Thyroid gland (tissue), 4 donors: ENCODE results near the gene CNOT1. TPM values are rescaled to one million over a fixed set of nuclear protein-coding genes. Genes with fewer than 3 reads are reported as not detected.

Source experiments
- DNase-seq, 2 donors: peaks; one replicate each; pipeline ENCODE4 v3.0.0-alpha.2; 2019
- H3K27ac ChIP-seq, 3 donors: fragments of 200-600 bp; sonication (generic); 1 replicate in 2 of 3; 2 replicates in 1 of 3; pipeline ENCODE4 v1.5.1; 2016 to 2019; ENCODE audit warnings: mild to moderate bottlenecking in 1 of 3, moderate library complexity in 1 of 3
- H3K27me3 ChIP-seq: fragments of 200-600 bp; sonication (generic); one replicate; pipeline ENCODE4 v1.5.1; 2019
- H3K36me3 ChIP-seq, 2 donors: fragments of 200-600 bp; sonication (generic); one replicate each; pipeline ENCODE4 v1.5.1; 2016 to 2019
- H3K4me1 ChIP-seq, 2 donors: fragments of 200-600 bp; sonication (generic); one replicate each; pipeline ENCODE4 v1.5.1; 2017 to 2019
- H3K4me3 ChIP-seq, 3 donors: fragments of 200-600 bp; sonication (generic); replicated peaks in 1 of 3; 1 replicate in 2 of 3; 2 replicates in 1 of 3; pipeline ENCODE4 v1.5.1; 2016; ENCODE audit warnings: mild to moderate bottlenecking in 1 of 3
- H3K9me3 ChIP-seq: fragments of 200-600 bp; sonication (generic); one replicate; pipeline ENCODE4 v1.5.1; 2017
- POLR2A ChIP-seq, 2 donors: fragments of 450-650 bp; IDR thresholded peaks; one replicate each; pipeline ENCODE4 v1.6.1; 2017; ENCODE audit warnings: antibody characterized with exemption in 2 of 2, mild to moderate bottlenecking in 2 of 2, moderate library complexity in 1 of 2
- WGBS, 2 donors: methylation state at CpG; one replicate each; pipeline ENCODE4 v1.1.5; 2017; 5-methylcytosine and 5-hydroxymethylcytosine counted together
- intact Hi-C: fragments of 100-400 bp; cut with DNase I; formaldehyde crosslinking; loops from one replicate; pipeline ENCODE4 v1.15.1; 2023
- total RNA-seq, 4 donors: library from RNA; depleted of rRNA; stranded (reverse); fragments of >200 nt; gene quantifications; one replicate each; pipeline ENCODE4 v1.2.3, GENCODE V29; 2016
- TF ChIP-seq, protein P1 (sequence below), 6 experiments: fragments of 200-600 bp in 3 of 6; fragments of 450-650 bp in 3 of 6; sonication (generic) in 3 of 6; IDR thresholded peaks; one replicate each; pipeline ENCODE4 v1.5.1; 2016 to 2019; ENCODE audit warnings: antibody characterized with exemption in 6 of 6, mild to moderate bottlenecking in 2 of 6, inconsistent platforms in 1 of 6, moderate library complexity in 1 of 6

The CNOT1 gene
- total RNA-seq, 4 donors from 2014 or later: 109 to 150 (median 133) TPM

DNA sequence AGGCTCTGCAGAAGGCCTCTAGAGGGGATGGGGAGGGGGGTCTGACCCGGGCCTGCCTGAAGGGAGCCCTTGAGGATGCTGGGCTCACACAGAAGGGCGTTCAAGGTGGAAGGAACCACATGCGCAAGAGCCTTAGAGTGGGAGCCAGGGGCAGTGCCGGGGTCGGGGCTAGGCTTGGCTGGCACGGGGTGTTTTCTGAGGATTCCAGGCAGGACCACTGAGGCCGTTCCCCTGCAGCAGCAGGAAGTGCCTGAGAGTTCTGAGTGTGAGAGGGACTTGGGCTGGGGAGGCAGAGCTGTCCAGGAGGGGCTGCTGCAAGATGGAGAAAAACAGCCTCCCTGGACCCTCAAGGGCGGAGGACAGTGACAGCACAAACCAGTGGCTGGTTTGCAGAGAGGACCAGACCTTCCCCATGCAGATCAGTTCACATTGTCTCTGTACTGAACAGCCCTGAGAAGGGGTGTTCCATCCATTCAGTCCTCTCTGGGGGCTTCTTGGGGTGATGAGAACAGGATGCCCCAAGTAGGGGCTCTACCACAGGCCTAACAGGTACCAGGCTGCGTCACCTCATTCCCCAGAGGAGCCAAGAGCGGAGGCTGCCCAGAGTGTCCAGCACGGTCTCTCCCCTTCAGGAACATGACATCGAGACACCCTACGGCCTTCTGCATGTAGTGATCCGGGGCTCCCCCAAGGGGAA is 126.3 kb downstream of the CNOT1 start:
- TF ChIP-seq POLR2A (IDR thresholded peaks at IDR 0.05): no peak
- TF ChIP-seq, protein P1, sequence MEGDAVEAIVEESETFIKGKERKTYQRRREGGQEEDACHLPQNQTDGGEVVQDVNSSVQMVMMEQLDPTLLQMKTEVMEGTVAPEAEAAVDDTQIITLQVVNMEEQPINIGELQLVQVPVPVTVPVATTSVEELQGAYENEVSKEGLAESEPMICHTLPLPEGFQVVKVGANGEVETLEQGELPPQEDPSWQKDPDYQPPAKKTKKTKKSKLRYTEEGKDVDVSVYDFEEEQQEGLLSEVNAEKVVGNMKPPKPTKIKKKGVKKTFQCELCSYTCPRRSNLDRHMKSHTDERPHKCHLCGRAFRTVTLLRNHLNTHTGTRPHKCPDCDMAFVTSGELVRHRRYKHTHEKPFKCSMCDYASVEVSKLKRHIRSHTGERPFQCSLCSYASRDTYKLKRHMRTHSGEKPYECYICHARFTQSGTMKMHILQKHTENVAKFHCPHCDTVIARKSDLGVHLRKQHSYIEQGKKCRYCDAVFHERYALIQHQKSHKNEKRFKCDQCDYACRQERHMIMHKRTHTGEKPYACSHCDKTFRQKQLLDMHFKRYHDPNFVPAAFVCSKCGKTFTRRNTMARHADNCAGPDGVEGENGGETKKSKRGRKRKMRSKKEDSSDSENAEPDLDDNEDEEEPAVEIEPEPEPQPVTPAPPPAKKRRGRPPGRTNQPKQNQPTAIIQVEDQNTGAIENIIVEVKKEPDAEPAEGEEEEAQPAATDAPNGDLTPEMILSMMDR (IDR thresholded peaks at IDR 0.05): no peak
- Histone ChIP-seq H3K4me3 (no peak overlapping the region), H3K27ac (no peak overlapping the region), H3K36me3 (no peaks in the 10 kb centered on the region), H3K9me3 (no peaks in the 10 kb centered on the region), H3K27me3 (no peaks in the 10 kb centered on the region), H3K4me1 (peaks cover 5 to 13% of the 10 kb centered on the region in 2 donors)
- WGBS, 2 donors: 80 to 89% methylated on average over 13 to 14 of the region's 14 CpGs
- no peak for DNase-seq
- intact Hi-C loops: no loop called here

DNA sequence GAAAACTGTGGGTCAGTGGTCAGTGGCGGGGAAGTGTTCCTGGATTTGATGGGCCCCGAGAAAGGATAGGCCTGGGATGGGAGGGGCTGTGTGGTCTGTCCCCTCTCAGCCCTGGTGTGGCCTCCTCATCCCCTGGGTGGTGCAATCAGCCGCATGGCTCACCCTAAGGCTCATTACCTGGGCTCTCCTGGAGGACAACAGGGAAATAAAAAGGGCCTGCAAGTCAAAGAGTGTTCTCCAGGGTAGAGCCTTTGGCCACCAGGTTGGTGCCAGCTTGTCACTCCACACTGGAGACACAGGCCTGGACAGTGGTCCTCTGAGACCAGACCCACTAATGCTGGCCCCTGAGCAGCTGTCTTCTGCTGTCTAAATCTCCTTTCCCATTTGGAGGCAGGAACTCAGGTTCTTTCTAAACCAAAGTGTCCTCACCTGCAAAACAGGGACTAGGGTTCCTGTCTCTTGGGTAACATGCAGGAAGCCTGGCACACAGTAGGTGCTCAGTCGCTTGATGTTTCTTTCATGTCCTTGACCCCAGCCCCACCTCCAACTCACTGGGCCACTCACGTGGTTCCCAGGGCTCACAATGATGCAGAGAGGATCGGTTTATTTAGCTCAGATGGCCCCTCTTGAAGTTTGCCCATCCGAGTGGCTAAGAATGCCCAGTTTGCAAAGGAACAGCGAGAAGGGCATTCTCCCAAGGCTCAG is 127.3 kb downstream of the CNOT1 start:
- Histone ChIP-seq H3K27me3 (no peaks in the 10 kb centered on the region), H3K9me3 (no peaks in the 10 kb centered on the region), H3K4me3 (no peak overlapping the region), H3K27ac (no peak overlapping the region), H3K4me1 (peaks cover 5 to 13% of the 10 kb centered on the region in 2 donors), H3K36me3 (no peaks in the 10 kb centered on the region)
- WGBS, 2 donors: 64 to 77% methylated on average over 7 to 8 of the region's 8 CpGs
- intact Hi-C loops: no loop called here
- no peak for DNase-seq
- no peak for TF ChIP-seq POLR2A (IDR thresholded peaks at IDR 0.05)
- TF ChIP-seq, protein P1 (IDR thresholded peaks at IDR 0.05): no peak

DNA sequence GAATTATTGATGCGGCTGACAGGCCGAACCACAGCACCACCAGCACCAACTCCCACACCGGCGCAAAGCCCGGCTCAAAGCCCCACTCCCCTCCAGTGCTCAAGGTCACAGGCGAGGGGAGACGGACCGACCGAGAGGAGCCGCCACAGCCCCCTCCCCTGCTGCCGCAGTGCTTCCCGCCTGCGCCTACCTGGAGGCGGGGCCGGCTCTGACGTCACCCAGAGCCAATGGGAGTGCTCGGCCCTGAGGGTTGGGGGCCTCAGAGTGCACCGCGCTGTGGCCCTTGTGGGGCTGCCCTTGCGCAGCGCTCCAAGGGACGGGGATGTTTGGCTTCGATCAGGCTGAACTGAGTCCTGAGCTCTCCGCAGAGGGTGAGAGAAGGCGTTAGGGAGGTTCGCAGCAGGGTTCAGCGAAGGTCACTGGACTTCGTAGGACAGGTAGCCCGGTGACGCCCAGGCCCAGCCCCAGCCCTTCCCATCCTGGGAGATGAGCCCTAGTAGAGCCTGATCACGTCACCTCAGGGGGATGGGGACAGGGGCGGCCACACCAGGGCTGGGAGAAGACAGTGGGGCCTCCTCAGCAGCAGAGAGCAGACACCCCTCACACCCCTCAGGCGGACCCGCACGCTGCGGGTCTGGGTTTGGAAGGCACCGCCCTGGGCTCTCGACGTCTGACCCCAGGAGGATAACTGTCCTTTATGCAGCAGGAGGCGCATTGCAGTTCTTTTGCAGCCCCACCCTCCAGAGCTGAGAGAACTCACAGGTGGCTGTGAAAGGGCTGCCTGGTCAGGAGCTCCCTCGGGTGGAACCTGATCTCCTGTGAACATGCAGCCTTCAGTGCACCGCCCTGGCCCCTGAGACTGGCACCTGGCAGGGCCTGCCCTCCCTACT is 128.1 kb downstream of the CNOT1 start:
- 21 to 32% methylated on average over 11 to 18 of the region's 42 CpGs for WGBS, 2 donors
- Histone ChIP-seq H3K27me3 (no peaks in the 10 kb centered on the region), H3K4me3 (peak overlapping the region in 1 of 3 donors; percentile 23), H3K9me3 (no peaks in the 10 kb centered on the region), H3K27ac (no peak overlapping the region), H3K4me1 (peaks cover 5 to 13% of the 10 kb centered on the region in 2 donors), H3K36me3 (no peaks in the 10 kb centered on the region)
- peak; percentile 17 to 33 for DNase-seq
- TF ChIP-seq, protein P1 (IDR thresholded peaks at IDR 0.05): no peak
- TF ChIP-seq POLR2A (IDR thresholded peaks at IDR 0.05): no peak
- intact Hi-C loops: no loop called here

DNA sequence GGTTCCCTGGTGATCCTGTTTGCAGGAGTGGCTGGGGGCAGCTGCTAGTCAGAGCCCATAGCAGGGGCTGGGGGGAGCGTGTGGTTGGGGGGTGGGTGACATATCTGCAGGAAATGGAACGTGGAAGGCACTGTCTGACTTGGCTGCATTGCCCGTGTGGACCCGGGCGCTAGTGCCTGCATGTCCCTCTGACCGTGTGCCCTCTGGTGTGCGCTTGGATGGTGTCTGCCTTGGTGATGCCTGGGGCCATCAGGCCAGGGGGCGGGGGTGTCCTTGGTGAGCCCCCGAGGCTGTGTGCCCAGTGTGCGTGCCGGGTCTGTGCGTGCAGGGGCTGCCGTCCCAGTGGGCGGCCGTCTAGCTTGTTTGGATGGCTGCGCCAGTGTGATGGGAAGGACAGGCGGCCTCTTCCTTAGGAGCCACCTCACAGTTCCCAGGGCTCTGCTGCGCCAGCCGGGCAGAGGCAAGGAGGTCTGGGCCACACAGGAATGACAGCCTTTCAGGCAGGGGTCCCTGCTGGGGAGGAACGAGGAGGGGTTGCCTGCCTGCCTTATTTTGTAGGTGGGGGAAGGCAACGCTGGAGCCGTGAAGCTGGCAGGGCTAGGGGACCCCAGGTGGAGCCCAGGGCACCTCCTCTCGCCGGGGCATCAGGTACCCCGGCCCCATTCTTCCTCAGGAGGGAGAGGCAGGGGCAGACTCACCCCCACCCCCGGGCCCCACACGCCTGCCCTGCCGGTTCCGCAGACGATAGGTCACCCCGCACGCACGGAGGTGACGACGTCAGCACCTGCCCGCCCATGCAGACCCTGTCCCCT is 129.0 kb downstream of the CNOT1 start:
- Histone ChIP-seq H3K4me1 (peaks cover 5 to 13% of the 10 kb centered on the region in 2 donors), H3K27me3 (no peaks in the 10 kb centered on the region), H3K4me3 (peak overlapping the region in 1 of 3 donors; percentile 23), H3K9me3 (no peaks in the 10 kb centered on the region), H3K36me3 (no peaks in the 10 kb centered on the region), H3K27ac (no peak overlapping the region)
- WGBS, 2 donors: 0 to 28% methylated on average over 4 to 20 of the region's 36 CpGs
- TF ChIP-seq POLR2A (IDR thresholded peaks at IDR 0.05): no peak
- DNase-seq: no peak
- intact Hi-C loops: no loop called here
